Upper lobe of left lung (tissue), 6 donors: Measurements from ENCODE around the gene MAML2. TPM values are rescaled to one million over a fixed set of nuclear protein-coding genes. Genes with fewer than 3 reads are reported as not detected.

ENCODE experiments used
- ATAC-seq, 2 donors: fragments of 200-7000 bp; cut with Tn5 transposase; one replicate each; pipeline ENCODE4 v1.9.1; 2022; ENCODE audit warnings: mild to moderate bottlenecking in 2 of 2, moderate library complexity in 2 of 2; ENCODE audit not compliant: low FRiP score in 2 of 2
- DNase-seq, 2 donors: peaks; one replicate each; pipeline ENCODE4 v3.0.0-alpha.2; 2019 to 2020
- H3K27ac ChIP-seq, 4 donors: fragments of 200-600 bp; sonication (generic); one replicate each; pipeline ENCODE4 v1.5.1; 2016 to 2019
- H3K27me3 ChIP-seq, 4 donors: fragments of 200-600 bp; sonication (generic); one replicate each; pipeline ENCODE4 v1.5.1; 2017 to 2019
- H3K36me3 ChIP-seq, 4 donors: fragments of 200-600 bp; sonication (generic); one replicate each; pipeline ENCODE4 v1.5.1; 2016 to 2019
- H3K4me1 ChIP-seq, 4 donors: fragments of 200-600 bp; sonication (generic); one replicate each; pipeline ENCODE4 v1.5.1; 2018 to 2019
- H3K4me3 ChIP-seq, 4 donors: fragments of 200-600 bp; sonication (generic); one replicate each; pipeline ENCODE4 v1.5.1; 2017 to 2019; ENCODE audit warnings: mild to moderate bottlenecking in 2 of 4, moderate library complexity in 1 of 4
- H3K9me3 ChIP-seq, 4 donors: fragments of 200-600 bp; sonication (generic); one replicate each; pipeline ENCODE4 v1.5.1; 2018 to 2019
- CTCF ChIP-seq, 6 experiments: fragments of 450-650 bp in 4 of 6; fragments of 200-600 bp in 2 of 6; sonication (generic) in 2 of 6; IDR thresholded peaks; one replicate each; pipeline ENCODE4 v1.5.1; 2016 to 2019; ENCODE audit warnings: antibody characterized with exemption in 6 of 6
- EP300 ChIP-seq, 4 donors: sonication (generic); formaldehyde crosslinking; IDR thresholded peaks; one replicate each; pipeline ENCODE4 v1.5.1; 2017; ENCODE audit warnings: antibody characterized with exemption in 4 of 4, control low read depth in 2 of 4
- POLR2A ChIP-seq, 4 donors: fragments of 450-650 bp; IDR thresholded peaks; one replicate each; pipeline ENCODE4 v1.5.1; 2016 to 2017; ENCODE audit warnings: antibody characterized with exemption in 4 of 4, mild to moderate bottlenecking in 2 of 4
- POLR2AphosphoS5 ChIP-seq, 2 donors: sonication (generic); formaldehyde crosslinking; IDR thresholded peaks; one replicate each; pipeline ENCODE4 v1.5.1; 2017; ENCODE audit warnings: antibody characterized with exemption in 2 of 2
- WGBS, 2 donors: methylation state at CpG; one replicate each; pipeline ENCODE4 v1.1.5; 2017 to 2018; 5-methylcytosine and 5-hydroxymethylcytosine counted together
- total RNA-seq, 6 donors: library from RNA; depleted of rRNA in 4 of 6; stranded (reverse); fragments of >200 nt in 4 of 6; gene quantifications; one replicate each; pipeline versions ENCODE4 v1.1.0 to v1.2.1, GENCODE V29; 2016 to 2021
- donor health status: DM: no; HTN: no; CAD: no; lungs with moderate emphysema.
- donor health status: DM: no; HTN: yes; CAD: no; lungs with severe emphysema.

Gene MAML2
- total RNA-seq, 6 donors from 2014 or later, result 19.5 to 36.6 (median 26.3) TPM

- TF ChIP-seq POLR2A (IDR thresholded peaks at IDR 0.05) (no peak), EP300 (IDR thresholded peaks at IDR 0.05) (no peak), CTCF (IDR thresholded peaks at IDR 0.05) (no peak), POLR2AphosphoS5 (IDR thresholded peaks at IDR 0.05) (no peak)
- H3K27me3 ChIP-seq, result no peaks in the 10 kb centered on the region
- ATAC-seq (no peak), DNase-seq (no peak)
- peak overlapping the region; percentile 19 to 88 (median 54) for H3K27ac ChIP-seq
- H3K9me3 ChIP-seq, result no peaks in the 10 kb centered on the region
- H3K4me3 ChIP-seq, result no peak overlapping the region
- 59 to 65% methylated on average over 1 of the region's 1 CpG for WGBS, 2 donors
- H3K36me3 ChIP-seq, result no peaks in the 10 kb centered on the region
- peaks cover 31 to 44% (median 37%) of the 10 kb centered on the region in 4 donors for H3K4me1 ChIP-seq
Measured at GRCh38 chr11:96158126-96158525, 184.9 kb downstream of the MAML2 start.

- Histone ChIP-seq H3K9me3 (no peaks in the 10 kb centered on the region), H3K4me1 (peaks cover 29 to 44% (median 37%) of the 10 kb centered on the region in 4 donors), H3K27ac (peak overlapping the region; percentile 75 to 88 (median 81)), H3K4me3 (no peak overlapping the region), H3K27me3 (no peaks in the 10 kb centered on the region), H3K36me3 (no peaks in the 10 kb centered on the region)
- no peak for DNase-seq
- TF ChIP-seq EP300 (IDR thresholded peaks at IDR 0.05), result no peak
- no peak for TF ChIP-seq POLR2AphosphoS5 (IDR thresholded peaks at IDR 0.05)
- no peak for TF ChIP-seq POLR2A (IDR thresholded peaks at IDR 0.05)
- no peak for TF ChIP-seq CTCF (IDR thresholded peaks at IDR 0.05)
- ATAC-seq, result no peak
Measured at GRCh38 chr11:96157517-96157873, 185.5 kb downstream of the MAML2 start.

GRCh38 chr11:96156379-96156722, 186.6 kb downstream of the MAML2 start:
- DNase-seq, result no peak
- Histone ChIP-seq H3K4me3 (peak overlapping the region in 1 of 4 donors; percentile 2), H3K36me3 (no peaks in the 10 kb centered on the region), H3K9me3 (no peaks in the 10 kb centered on the region), H3K4me1 (peaks cover 29 to 39% (median 37%) of the 10 kb centered on the region in 4 donors), H3K27me3 (no peaks in the 10 kb centered on the region), H3K27ac (peak overlapping the region; percentile 75 to 88 (median 81))
- ATAC-seq, result peak; percentile 34 to 73
- 34 to 40% methylated on average over 3 of the region's 3 CpGs for WGBS, 2 donors
- no peak for TF ChIP-seq POLR2AphosphoS5 (IDR thresholded peaks at IDR 0.05)
- no peak for TF ChIP-seq CTCF (IDR thresholded peaks at IDR 0.05)
- TF ChIP-seq EP300 (IDR thresholded peaks at IDR 0.05), result no peak
- TF ChIP-seq POLR2A (IDR thresholded peaks at IDR 0.05), result peak in 1 of 4 donors; percentile 22

- no peaks in the 10 kb centered on the region for H3K9me3 ChIP-seq
- no peak for TF ChIP-seq EP300 (IDR thresholded peaks at IDR 0.05)
- TF ChIP-seq POLR2A (IDR thresholded peaks at IDR 0.05), result no peak
- peak in 4 of 6 experiments; percentile 18 to 30 (median 23) for TF ChIP-seq CTCF (IDR thresholded peaks at IDR 0.05)
- peak in 1 of 2 donors; percentile 52 for TF ChIP-seq POLR2AphosphoS5 (IDR thresholded peaks at IDR 0.05)
- H3K27me3 ChIP-seq, result no peaks in the 10 kb centered on the region
- 51% methylated on average over 9 of the region's 9 CpGs for WGBS, 2 donors
- DNase-seq (peak; percentile 52 to 68), ATAC-seq (peak; percentile 78 to 80)
- peak overlapping the region in 1 of 4 donors; percentile 2 for H3K4me3 ChIP-seq
- H3K36me3 ChIP-seq, result no peaks in the 10 kb centered on the region
- H3K27ac ChIP-seq, result peak overlapping the region; percentile 75 to 88 (median 81)
- H3K4me1 ChIP-seq, result peaks cover 29 to 38% (median 37%) of the 10 kb centered on the region in 4 donors
Measured at GRCh38 chr11:96155627-96156378, 187.2 kb downstream of the MAML2 start.
